Activated T-cell treated with anti-CD3 and anti-CD28 coated beads for 1 hour (primary cell): ENCODE measurements around the gene MARS1.
"Not testable (repeated sequence)": the region's sequence is repeated elsewhere in the genome, so short reads cannot be mapped to it uniquely, and the experiment has no call there.

Source experiments
- DNase-seq: peaks from one replicate; pipeline ENCODE4 v3.0.0-alpha.2; 2020; ENCODE audit warnings: low read depth

The MARS1 gene

DNA sequence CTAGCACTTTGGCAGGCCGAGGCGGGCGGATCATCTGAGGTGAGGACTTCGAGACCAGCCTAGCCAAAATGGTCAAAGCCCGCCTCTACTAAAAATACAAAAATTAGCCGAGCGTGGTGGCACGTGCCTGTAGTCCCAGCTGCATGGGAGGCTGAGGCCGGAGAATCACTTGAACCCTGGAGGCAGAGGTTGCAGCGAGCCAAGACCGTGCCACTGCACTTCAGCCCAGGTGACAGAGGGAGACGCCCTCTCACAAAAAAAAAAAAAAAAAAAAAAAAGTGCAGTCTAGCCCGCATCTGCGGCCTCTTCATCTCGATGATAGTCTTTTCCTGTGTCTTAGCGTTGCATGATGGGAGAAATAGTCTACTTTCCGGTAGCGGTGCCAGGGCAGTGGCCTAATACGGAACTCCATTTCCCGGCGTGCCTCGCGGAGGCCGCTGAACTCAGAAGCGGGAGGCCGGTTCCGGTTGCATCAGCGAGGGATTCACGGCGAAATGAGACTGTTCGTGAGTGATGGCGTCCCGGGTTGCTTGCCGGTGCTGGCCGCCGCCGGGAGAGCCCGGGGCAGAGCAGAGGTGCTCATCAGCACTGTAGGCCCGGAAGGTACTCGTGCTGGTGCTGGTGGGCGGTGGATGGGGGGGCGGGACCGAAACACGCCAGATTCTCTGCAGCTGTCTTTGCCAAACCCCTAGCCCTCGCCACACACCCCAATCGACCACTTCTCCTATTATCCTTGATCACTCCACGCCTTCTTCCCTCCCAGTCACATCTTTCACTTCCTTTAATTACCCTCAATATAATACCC is at the start of gene MARS1:
Gene MARS1 (plus strand): TSS at position 472 of the 805 bp plus-strand sequence. CDS start 23 bp downstream, at position 495.
- DNase-seq: peak; percentile 80

DNA sequence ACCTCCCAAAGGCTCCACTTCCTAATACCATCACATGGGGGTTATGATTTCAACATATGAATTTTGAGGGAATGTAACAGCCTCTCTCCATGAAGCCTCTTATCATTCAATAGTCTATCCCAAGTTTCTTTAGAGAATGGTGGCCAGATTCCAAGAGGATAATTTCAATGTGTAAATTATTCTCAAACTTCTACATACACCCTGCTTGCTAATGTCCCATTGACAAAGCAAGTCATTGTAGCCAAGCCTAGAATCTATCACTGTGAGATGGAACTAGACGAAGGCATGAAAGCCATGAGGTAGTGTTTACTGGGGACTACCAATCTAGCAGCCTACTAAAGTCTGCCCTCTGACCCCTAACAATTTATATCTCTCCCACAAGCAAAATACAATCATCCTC is 49.5 kb upstream of the MARS1 start:
- no peak for DNase-seq

DNA sequence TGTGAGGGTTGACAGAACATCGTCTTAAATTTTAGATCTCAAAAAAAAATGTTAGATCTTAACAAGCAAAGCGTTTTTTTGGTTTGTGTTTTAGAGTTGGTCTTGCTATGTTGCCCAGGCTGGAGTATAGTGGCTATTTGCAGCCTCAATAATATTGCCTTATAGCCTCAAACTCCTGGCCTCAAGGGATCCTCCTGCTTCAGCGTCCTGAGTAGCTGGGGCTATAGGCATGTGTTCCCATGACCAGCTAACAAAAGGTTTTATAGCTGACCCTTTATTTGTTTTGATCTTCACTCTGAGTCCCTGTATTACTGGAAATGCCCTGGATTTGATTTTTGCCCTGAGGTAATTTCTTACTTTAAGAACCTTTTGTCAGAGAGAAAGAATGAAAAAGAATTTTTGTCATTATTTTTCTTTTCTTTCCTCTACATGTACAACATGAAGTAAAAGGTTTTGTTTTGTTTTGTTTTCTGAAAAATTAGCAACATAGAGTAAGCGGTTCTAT is 48.1 kb upstream of the MARS1 start:
- DNase-seq: no peak

DNA sequence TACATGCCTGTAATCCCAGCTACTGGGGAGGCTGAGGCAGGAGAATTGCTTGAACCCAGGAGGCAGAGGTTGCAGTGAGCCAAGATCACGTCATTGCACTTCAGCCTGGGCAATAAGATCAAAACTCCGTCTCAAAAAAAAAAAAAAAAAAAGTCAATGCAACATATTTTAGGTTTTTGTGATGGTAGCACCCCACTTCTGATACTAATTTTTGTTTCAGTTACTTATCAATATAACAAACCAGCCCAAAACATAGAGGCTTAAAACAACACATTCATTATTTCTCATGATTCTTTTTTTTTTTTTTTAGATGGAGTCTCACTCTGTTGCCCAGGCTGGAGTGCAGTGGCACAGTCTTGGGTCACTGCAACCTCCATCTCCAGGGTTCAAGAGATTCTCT is 46.5 kb upstream of the MARS1 start:
- DNase-seq: not testable (repeated sequence)

GRCh38 chr12:57441846-57442427 is 45.9 kb upstream of the MARS1 start:
- no peak for DNase-seq

DNA sequence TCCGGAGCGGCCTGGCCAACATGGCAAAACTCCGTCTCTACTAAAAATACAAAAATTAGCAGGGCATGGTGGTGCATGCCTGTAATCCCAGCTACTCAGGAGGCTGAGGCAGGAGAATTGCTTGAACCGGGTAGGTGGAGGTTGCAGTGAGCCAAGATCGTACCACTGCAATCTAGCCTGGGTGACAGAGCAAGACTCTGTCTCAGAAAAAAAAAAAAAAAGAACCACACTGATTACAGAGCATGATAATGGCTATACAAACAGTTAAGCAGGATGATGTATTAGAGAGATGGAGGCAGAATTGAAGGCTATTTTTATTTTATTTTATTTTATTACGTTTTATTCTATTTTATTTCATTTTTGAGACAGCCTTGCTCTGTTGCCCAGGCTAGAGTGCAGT is 43.5 kb upstream of the MARS1 start:
- DNase-seq: not testable (repeated sequence)

GRCh38 chr12:57444744-57445143 is 43.1 kb upstream of the MARS1 start:
- DNase-seq: no peak

DNA sequence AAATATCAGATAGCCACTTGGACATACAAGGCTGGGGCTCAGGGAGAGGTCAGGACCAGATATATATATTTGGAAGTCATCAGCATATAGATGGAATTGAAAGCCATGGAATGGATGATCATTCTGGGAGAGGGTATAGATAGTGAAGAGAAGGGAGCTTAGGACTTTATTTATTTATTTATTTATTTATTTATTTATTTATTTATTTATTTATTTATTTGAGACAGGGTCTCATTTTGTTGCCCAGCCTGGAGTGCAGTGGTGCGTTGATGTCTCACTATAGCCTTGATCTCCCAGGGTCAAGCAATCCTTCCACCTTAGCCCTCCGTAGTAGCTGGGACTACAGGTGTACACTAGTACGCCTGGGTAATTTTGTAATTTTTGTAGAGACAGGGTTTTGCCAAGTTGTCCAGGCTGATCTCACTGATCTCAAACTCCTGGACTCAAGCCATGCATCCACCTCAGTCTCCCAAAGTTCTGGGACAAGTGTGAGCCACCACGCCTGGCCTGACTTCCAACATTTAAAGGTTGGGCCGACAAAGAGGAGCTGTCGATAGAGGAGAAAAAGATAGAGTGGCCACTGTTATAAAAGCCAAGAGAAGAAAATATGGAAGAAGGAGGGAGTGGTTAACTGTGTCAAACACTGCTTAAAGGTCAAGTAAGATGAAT is 41.4 kb upstream of the MARS1 start:
- DNase-seq: no peak

- no peak for DNase-seq
Measured at GRCh38 chr12:57448669-57449068, 39.2 kb upstream of the MARS1 start.

DNA sequence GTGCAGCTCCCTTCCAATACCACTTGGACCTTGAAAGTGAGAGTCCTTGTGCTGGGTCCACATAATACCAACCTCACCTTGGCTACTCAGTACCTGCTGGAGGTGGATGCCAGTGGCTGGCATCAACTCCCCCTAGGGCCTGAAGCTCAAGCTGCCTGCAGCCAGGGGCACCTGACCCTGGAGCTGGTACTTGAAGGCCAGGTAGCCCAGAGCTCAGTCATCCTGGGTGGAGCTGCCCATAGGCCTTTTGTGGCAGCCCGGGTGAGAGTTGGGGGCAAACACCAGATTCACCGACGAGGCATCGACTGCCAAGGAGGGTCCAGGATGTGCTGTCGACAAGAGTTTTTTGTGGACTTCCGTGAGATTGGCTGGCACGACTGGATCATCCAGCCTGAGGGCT is 38.5 kb upstream of the MARS1 start:
- no peak for DNase-seq

DNA sequence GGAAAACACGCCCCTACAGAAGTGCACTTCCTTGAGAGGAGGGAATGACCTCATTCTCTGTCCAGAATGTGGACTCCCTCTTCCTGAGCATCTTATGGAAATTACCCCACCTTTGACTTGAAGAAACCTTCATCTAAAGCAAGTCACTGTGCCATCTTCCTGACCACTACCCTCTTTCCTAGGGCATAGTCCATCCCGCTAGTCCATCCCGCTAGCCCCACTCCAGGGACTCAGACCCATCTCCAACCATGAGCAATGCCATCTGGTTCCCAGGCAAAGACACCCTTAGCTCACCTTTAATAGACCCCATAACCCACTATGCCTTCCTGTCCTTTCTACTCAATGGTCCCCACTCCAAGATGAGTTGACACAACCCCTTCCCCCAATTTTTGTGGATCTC is 37.8 kb upstream of the MARS1 start:
- no peak for DNase-seq

DNA sequence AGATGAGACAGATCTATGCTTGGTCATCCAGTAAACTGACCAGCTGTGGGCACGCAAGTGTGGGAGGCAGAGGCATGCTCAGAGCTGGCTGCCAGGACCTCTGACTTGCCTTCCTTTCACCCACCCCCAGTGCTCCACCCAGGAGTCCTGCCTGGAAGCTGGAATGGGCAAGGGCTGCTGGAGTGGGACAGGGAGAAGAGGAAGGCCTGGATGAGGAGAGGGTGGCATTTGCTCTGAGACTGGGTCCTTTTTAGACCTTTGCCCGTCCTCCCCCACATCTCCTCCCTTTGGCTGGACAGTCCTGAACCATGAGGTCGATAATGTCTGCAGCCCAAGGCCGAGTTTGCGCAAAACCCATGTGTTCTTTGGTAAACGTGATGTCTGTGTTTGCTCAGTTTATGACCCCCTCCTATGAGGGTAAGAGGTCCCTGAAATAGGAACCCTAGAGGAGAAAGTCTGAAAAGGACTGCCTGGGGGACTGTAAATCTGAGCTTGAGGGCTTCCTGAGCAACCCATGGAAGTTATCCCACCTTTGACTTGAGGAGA is 36.6 kb upstream of the MARS1 start:
- no peak for DNase-seq

DNA sequence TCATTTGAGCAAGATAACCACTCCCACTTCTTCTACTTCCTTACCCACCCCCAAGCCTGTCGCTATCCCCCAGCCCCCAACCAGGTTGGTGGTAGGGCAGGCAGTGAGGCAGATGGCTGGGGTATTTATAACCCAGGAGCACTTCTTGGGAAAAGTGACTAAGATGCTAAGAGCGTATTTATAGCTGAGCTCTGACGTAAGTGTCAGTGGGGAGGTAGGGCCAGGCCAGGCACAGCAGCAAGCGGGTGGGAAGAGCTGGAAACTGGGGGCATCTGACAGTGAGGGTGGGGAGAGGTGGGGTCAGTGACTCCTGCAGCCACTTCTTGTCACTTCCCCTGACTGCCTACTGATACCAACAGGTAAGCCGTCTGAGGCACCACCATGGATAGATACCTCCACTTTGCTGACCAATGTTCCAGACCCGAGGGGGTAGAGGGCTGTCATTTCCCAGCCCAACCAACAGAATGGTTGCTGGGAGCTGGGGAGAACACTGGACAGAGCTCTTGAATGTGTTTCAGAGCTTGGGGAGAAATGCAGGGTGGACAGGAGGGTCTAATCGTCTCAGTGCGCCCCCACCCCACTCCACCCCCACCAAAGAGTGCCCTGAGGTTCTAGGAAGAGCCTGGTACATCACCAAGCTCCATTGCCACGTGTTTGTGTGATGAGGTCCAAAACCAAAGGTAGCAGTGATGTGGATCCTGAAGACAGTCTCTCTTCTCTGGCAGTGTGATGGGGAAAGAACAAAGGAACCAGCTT is 35.5 kb upstream of the MARS1 start:
- no peak for DNase-seq

DNA sequence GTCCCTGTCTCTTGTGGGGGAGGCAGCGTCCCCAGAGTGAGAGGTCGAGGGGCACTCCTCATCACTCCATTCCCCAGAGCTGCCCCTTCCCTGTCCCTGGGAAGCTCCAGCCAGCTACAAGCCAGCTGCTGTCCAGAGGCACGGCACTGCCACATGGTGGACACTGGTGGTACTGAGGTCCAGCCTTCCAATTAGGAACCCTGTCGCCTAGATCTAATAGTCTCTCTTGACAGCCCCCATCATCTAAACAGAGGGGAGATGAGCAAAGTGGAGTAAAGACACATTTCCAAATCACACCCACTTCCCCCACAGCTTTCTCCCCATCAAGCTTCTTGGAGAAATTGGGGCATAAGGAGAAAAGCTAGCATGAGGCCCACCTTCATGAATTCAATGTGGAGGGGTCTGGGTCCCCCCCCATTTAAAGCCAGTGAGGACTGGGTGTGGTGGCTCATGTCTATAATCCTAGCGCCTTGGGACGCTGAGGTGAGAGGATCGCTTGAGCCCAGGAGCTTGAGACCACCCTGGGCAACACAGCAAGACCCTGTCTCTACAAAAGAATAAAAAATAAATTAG is 34.8 kb upstream of the MARS1 start:
- DNase-seq: no peak

DNA sequence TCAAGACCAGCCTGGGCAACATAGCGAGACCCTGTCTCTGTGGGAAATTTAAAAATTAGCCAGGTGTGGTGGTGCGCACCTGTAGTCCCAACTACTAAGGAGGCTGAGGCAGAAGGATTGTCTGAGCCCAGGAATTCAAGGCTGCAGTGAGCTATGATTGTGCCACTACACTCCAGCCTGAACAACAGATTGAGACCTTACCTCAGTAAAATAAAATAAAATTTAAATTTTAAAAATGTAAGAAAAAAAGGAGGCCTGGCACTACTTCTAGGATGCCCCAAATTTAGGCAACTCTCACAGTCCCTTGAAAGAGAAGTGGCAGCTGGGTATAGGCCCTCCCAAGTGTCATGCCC is 33.7 kb upstream of the MARS1 start:
- no peak for DNase-seq

DNA sequence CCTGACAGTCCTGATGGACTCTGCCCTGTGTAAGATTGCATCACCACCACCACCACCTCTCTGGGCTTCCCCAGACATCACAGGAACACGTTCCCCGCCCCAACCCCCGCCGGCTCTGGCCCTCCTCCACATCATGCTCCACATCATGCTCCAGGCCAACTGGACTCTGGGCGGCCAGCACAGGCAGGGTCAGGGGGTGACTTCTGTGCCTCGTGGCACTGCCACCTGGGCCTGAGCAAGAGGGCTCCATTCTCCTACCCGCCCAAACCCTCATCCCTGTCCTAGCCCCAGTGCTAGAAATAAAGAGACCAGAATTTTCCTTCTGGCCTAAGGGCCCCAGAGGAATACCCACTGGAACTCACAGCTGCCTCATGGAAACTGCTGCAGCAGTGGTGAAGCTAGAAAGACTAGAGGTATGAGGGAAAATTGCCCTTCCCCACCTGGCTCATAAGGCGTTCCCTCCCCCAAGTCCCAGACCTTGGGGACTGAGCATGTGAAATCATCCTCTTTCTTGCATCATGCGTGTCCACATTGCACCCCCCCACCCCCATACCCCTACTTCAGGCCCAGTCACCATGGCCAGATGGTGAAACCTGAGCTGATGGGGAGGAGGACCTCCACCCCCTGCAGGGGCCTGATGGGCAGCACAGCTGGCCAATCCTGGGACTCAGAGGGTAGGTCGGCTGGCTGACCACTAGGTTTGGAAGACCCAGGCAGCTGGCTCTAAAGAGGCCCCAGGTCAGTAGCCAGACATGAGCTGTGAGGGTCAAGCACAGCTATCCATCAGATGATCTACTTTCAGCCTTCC is 33.1 kb upstream of the MARS1 start, which contains the start of gene INHBE:
Gene INHBE (plus strand): TSS at position 742 of the 808 bp plus-strand sequence. CDS start 230 bp downstream, outside the sequence.
- DNase-seq: no peak

DNA sequence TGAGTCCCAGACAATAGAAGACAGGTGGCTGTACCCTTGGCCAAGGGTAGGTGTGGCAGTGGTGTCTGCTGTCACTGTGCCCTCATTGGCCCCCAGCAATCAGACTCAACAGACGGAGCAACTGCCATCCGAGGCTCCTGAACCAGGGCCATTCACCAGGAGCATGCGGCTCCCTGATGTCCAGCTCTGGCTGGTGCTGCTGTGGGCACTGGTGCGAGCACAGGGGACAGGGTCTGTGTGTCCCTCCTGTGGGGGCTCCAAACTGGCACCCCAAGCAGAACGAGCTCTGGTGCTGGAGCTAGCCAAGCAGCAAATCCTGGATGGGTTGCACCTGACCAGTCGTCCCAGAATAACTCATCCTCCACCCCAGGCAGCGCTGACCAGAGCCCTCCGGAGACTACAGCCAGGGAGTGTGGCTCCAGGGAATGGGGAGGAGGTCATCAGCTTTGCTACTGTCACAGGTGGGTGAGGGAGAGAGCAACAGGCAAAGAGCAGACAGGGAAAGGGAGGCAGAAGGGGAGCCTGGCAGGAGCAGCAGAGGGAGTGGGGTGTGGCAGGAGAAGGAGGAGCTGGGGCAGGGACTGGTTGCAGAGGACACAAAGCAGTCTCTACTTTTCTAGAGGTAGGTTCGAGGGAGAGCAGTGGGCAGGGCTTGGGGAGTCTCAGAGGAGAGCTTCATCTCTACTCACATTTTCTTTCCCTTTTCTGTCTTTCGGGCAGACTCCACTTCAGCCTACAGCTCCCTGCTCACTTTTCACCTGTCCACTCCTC is 32.3 kb upstream of the MARS1 start:
- no peak for DNase-seq

DNA sequence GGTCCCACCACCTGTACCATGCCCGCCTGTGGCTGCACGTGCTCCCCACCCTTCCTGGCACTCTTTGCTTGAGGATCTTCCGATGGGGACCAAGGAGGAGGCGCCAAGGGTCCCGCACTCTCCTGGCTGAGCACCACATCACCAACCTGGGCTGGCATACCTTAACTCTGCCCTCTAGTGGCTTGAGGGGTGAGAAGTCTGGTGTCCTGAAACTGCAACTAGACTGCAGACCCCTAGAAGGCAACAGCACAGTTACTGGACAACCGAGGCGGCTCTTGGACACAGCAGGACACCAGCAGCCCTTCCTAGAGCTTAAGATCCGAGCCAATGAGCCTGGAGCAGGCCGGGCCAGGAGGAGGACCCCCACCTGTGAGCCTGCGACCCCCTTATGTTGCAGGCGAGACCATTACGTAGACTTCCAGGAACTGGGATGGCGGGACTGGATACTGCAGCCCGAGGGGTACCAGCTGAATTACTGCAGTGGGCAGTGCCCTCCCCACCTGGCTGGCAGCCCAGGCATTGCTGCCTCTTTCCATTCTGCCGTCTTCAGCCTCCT is 31.6 kb upstream of the MARS1 start:
- DNase-seq: no peak

DNA sequence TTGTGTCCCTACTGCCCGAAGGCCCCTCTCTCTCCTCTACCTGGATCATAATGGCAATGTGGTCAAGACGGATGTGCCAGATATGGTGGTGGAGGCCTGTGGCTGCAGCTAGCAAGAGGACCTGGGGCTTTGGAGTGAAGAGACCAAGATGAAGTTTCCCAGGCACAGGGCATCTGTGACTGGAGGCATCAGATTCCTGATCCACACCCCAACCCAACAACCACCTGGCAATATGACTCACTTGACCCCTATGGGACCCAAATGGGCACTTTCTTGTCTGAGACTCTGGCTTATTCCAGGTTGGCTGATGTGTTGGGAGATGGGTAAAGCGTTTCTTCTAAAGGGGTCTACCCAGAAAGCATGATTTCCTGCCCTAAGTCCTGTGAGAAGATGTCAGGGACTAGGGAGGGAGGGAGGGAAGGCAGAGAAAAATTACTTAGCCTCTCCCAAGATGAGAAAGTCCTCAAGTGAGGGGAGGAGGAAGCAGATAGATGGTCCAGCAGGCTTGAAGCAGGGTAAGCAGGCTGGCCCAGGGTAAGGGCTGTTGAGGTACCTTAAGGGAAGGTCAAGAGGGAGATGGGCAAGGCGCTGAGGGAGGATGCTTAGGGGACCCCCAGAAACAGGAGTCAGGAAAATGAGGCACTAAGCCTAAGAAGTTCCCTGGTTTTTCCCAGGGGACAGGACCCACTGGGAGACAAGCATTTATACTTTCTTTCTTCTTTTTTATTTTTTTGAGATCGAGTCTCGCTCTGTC is 31.0 kb upstream of the MARS1 start:
- DNase-seq: no peak
